Measurements from ENCODE around the gene CD59.

DNA sequence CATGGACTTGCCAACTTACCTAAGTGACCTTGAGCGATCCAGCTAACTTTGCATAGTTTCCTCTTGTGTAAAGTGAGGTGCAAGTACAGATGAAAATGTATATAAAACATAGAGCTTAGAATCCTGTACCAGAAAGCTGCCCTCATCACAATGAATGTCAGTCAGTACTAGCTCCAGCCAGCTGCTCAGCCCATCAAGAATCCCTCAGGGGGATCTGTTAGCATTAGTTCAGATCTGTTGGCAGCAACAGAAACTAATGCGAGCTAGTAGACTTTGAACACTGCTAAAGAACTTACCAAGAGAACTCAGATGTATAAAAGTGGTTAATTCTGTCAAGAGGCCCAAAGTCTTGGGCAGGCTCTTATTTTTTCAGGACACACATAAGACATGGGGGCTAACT lies 29.3 kb downstream of the CD59 start:
- TF ChIP-seq, protein P1, sequence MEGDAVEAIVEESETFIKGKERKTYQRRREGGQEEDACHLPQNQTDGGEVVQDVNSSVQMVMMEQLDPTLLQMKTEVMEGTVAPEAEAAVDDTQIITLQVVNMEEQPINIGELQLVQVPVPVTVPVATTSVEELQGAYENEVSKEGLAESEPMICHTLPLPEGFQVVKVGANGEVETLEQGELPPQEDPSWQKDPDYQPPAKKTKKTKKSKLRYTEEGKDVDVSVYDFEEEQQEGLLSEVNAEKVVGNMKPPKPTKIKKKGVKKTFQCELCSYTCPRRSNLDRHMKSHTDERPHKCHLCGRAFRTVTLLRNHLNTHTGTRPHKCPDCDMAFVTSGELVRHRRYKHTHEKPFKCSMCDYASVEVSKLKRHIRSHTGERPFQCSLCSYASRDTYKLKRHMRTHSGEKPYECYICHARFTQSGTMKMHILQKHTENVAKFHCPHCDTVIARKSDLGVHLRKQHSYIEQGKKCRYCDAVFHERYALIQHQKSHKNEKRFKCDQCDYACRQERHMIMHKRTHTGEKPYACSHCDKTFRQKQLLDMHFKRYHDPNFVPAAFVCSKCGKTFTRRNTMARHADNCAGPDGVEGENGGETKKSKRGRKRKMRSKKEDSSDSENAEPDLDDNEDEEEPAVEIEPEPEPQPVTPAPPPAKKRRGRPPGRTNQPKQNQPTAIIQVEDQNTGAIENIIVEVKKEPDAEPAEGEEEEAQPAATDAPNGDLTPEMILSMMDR (IDR thresholded peaks at IDR 0.05 in 8 of 11, conservative IDR thresholded peaks at IDR 0.05 in 3 of 11), result no peak
- TF ChIP-seq POLR2A (IDR thresholded peaks at IDR 0.05), result no peak
